CD4-positive, alpha-beta T cell treated with Interleukin-15 for 4 hours (primary cell): ENCODE measurements around the gene CHAD.
"Not testable (repeated sequence)": the region's sequence is repeated elsewhere in the genome, so short reads cannot be mapped to it uniquely, and the experiment has no call there.

Source experiments
- DNase-seq: peaks from one replicate; pipeline ENCODE4 v3.0.0-alpha.2; 2020; ENCODE audit warnings: low spot score

The CHAD gene

DNA sequence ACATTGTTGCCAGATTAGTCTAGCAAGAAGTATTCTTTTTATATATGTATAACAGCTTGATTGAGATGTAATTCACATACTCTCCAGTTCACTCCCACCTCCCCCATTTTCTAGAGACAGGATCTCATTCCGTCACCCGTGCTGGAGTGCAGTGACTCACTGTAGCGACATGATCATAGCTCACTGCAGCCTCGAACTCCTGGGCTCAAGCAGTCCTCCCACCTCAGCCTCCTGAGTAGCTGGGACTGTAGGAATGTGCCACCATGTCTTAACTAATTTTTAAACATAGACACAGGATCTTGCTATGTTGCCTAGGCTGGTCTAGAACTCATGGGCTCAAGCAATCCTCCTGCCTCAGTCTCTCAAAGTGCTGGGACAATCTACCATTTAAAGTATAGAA lies 6.7 kb upstream of the CHAD start:
- DNase-seq: no peak

DNA sequence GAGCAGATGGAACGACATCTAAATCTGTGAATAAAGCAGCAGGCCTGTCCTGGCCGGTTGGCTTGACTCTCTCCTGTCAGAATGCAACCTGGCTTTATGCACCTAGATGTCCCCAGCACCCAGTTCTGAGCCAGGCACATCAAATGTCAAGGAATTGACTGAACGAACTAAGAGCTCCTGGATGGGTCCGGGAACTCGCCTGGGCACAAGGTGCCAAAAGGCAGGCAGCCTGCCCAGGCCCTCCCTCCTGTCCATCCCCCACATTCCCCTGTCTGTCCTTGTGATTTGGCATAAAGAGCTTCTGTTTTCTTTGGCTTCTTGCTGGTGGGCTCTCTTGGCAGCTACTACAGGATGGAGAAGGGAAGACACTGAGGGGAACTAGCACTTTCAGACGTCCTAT lies 5.8 kb upstream of the CHAD start:
- no peak for DNase-seq

DNA sequence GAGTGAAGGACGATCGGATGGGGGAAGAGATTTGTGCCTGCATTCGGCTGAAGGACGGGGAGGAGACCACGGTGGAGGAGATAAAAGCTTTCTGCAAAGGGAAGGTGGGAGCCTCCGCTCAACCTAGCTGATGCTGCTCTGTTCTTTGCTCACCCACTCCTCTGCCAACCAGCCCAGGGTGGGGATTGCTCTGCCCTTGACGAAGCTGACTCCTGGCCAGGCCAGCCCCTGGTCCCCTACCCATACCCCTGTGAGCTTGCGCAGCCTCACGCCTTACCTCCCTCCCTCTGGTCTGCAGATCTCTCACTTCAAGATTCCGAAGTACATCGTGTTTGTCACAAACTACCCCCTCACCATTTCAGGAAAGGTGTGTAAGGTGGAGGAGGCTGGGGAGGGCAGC lies 5.2 kb upstream of the CHAD start:
- DNase-seq: no peak

- not testable (repeated sequence) for DNase-seq
Observed at GRCh38 chr17:50472761-50473161, 4.1 kb upstream of the CHAD start.

- no peak for DNase-seq
Observed at GRCh38 chr17:50472286-50472685, 3.6 kb upstream of the CHAD start.

DNA sequence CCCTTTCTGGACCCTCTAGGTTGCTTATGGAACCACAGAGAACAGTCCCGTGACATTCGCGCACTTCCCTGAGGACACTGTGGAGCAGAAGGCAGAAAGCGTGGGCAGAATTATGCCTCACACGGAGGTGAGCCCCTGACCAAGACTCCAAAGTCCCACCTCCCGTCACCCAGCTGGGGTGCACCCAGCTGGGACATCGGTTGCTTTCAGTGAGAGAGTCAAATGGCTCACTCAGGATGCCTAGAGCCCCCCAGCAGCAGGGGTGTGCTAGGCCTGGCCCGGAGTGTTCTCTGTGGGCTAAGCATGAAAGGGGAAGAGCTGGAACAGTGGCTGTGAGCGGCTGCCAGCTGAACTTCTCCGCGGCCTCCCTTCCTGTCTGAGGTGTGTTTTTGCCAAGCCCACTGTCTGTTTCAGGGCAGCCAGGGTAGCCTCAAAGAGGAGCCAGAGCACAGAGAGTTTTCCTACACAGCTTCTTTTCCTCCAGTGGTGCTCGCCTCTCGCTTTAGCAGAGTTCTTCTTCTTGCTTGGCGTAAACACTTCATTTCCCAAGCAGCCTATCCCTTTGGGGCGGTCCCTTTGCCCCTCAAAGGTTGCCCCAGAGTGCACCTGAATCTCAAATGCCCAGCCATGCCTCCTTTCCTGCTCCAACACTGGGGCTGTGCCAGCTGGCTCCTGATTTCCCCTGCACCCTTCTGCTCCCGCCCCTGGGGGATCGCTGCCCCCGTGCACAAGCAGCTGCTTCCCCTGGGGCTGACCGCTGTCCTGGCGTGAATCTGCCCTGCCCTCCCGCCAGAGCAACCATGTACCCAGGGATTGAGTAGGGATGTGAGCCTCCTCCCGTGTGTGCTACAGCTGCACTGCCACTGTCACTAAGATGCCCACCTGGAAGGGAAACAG lies 2.6 kb upstream of the CHAD start:
- DNase-seq: no peak

DNA sequence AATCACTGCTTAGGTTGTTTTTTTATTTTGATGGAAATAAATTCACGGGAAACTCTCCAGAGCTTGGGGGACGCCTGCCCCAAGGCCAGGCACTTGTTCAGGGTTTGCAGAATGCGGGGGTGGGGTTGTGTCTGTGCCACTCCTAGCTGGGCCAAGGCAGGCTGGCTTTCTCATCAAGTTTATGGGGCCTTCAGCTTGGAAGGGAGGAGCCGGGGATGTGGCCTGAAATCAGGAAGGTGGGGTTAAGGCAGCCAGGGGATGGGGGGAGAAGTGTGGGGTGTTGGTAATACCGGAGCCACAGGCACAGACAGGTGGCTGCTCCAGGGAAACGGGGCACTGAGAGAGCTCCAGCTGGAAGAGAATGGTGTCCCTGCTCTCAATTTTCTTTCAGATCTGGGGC lies 1.7 kb upstream of the CHAD start:
- DNase-seq: no peak

GRCh38 chr17:50469671-50470305 lies 1.1 kb upstream of the CHAD start:
- DNase-seq: no peak

DNA sequence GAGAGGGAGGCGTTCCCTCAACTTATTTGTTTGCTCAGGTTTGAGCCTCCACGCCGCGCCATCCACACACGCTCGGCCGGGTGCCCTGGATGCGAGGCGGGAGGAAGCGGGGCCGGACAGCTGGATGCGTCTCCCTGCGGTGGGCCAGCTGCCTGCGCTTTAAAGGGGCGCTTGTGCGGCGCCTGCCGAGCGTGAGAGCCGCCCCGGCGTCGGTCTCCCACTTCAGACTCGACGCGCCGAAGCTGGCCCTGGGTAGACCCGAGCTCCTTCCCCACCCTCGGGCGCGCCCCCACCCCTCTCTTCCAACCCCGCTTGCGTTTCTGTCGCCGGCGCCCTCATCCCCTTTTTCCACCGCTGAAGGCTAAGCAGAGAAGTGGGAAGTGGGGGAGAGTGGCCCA lies 527 bp upstream of the CHAD start:
- no peak for DNase-seq

DNA sequence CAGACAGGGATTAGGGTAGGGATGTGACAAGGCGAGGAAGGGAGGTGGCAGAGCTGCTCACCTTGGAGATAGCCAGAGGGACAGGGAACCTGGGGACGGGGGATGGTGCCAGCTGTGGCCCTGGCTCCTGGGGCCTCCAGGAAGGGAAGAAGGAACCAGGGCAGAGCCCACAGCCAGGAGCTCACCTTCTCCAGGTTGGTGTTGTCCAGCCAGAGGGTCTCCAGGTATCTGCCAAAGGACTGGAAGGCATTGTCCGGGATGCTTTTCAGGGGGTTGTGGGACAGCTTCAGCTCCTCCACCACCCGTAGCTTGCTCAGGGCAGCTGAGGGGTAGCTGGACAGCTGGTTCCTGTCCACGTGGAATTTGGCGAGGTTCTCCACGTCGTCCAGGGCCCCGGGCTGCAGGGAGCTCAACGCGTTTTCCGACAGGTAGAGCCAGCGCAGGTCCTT lies 801 bp downstream of the CHAD start:
- no peak for DNase-seq

GRCh38 chr17:50467114-50467854 lies 1.4 kb downstream of the CHAD start:
- DNase-seq: no peak

DNA sequence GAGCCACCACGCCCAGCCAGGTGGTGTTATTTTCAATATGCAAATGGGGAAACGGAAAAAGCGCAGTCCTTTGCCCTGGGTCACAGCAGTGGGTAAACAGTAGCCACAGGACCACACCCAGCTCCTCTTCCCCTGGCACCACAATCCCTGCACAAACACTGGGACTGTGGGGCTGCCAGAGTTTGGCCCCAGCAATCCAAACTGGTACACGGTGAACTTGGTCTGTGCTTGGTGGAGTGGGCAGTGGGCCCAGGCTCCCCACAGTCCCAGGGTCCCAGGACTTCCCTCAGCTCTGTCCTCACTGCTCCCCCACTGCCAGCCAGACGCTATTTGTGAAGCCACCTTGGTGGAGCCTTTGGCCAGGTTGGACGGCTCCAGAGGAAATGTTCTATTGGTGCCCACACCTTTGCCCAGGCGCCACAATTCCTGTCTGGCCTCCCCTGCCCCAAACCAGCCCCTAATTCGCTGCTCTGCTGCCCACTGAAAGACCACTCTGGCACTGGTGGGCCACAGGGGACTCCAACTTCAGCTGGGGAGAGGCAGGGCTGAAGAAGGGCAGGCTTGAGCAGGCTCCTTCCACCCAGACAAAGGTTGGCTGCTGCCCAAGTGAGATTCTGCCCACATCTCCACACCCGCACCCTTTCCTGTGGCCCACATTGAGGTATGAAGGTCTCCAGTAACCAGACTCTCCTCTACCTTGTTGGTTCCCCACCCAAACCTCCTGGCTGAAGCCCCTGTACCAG lies 2.1 kb downstream of the CHAD start:
- no peak for DNase-seq

- no peak for DNase-seq
Observed at GRCh38 chr17:50465635-50466034, 3.0 kb downstream of the CHAD start.

DNA sequence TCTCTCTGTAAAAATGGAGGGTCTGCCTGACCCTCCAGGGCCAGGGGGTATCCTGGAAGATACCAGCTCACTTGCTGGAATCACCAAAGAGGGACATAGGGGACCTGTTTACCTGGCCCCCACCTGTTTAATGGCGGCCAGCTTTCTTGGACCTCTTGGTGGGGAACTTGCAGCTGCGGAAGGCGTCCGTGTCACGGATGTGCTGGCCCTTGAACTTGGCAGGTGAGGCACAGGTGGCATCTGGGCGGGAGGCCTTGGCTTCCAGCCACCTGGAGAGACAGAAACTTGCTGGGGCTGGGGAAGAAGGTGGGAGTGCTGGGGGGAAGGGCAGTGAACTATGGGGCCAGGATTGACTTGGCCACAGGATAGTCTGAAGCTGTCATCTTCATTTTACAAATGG lies 3.5 kb downstream of the CHAD start:
- DNase-seq: no peak

DNA sequence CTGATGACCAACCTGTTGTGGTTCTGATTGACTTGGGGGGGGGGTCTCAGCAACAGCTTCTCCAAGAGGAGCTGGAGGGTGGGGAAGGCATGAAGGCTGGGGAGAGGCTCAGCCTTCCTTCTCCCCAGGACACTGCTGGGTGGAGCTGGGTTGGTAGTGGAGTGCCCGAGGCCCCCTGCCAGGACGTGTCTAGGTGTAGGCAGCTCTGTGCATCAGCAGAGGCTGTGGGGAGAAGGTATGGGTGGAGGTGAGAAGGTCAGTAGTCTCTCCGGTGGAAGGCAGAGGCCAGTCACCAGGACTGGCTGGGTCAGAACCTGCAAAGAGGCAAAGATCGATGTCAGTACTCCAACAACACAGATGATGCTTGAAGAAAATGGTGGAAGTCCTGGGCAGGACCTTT lies 3.9 kb downstream of the CHAD start:
- DNase-seq: no peak

GRCh38 chr17:50464121-50464520 lies 4.6 kb downstream of the CHAD start:
- no peak for DNase-seq

DNA sequence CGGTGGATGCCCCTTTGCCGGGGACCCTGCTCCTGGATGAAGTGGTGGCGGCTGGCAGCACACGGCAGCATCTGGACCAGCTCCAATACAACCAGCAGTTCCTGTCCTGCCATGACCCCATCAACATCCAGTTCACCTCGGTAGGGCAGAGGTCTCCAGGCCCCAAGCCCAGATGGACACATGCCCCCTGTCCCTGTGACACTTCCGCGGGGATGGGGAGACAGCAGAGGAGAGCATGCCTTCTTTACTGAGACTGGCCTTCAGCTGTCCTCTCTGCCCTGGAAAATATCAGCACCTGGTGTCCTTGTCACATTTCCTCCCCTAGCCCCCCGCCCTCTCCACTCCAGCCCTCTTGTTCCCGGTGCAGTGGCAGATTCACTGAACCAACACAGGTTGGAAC lies 6.2 kb downstream of the CHAD start:
- no peak for DNase-seq

- no peak for DNase-seq
Observed at GRCh38 chr17:50461550-50462132, 7.0 kb downstream of the CHAD start.

DNA sequence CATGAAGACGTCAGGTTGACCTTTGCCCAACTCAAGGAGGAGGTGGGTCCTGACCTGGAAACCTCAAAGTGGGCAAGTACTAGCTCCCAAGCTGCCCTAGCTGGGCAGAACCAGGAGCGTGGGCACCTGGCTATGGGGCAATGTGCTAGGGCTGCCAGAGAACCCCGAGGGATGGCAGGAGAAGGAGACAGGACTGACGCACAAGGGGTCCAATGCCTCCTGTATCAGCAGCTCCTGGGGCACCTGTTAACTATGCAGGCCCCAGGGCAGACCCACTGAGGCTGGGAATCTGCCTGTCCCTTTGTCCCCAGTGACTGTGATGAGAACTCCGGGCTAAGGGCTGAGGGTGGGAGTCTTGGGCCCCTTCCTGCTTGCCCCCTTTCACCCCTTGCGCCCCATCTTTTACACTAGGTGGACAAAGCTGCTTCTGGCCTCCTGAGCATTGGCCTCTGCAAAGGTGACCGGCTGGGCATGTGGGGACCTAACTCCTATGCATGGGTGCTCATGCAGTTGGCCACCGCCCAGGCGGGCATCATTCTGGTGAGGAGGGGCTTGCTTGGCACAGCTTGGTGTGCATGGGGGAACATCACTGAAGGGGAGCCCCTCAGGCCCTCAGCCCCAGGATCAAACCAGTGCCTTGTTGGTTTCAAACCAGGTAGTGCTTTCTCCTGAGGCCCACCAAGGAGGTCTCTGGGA lies 7.7 kb downstream of the CHAD start:
- no peak for DNase-seq

DNA sequence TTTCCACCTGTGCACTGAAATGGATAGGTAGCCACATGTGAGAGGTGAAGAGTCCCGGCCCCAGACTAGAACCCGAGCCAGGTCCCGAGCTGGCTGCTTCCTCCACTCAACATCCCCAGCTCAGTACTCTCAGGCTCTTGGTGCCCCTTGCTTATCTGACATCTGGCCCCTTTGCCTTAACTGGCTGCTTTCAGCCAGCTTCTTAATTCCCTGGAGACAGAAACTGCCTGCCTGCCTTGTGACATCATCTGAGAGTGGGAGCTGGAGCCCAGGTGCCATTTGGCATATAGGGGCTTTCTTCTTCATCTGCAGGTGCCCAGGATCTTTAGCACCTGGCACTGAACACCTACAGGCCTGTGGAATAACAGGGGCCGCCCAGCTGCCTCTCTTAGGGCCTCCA lies 8.9 kb downstream of the CHAD start:
- no peak for DNase-seq
